CD4-positive, alpha-beta T cell (primary cell): ENCODE results near the gene WRNIP1. TPM values are rescaled to one million over a fixed set of nuclear protein-coding genes. Genes with fewer than 3 reads are reported as not detected.

Experiments
- ATAC-seq: fragments of 200-7000 bp; cut with Tn5 transposase; one replicate; pipeline ENCODE4 v1.10.0; 2022; ENCODE audit warnings: mild to moderate bottlenecking; ENCODE audit not compliant: poor library complexity
- CTCF ChIA-PET: fragments of 350-600 bp; sonication (Branson Sonifier 250); formaldehyde crosslinking; loops from one replicate; lab custom pipeline; 2021; ENCODE audit warnings: antibody characterized with exemption, inconsistent platforms; lab: Charles Lee
- POLR2A ChIA-PET: fragments of 350-600 bp; sonication (Branson Sonifier 250); formaldehyde crosslinking; loops from one replicate; lab custom pipeline; 2021; ENCODE audit warnings: antibody characterized with exemption, inconsistent platforms; lab: Charles Lee
- DNase-seq, 14 experiments: peaks; one replicate each; pipeline ENCODE4 v3.0.0-alpha.2; 2013 to 2020; ENCODE audit warnings: mixed read lengths in 2 of 14
- H3K27ac ChIP-seq, 2 donors: one replicate each; pipeline versions ENCODE4 v1.5.1 to v1.7.0; 2013; ENCODE audit warnings: low read length in 2 of 2, low read depth in 1 of 2, mild to moderate bottlenecking in 1 of 2
- H3K27me3 ChIP-seq, 2 experiments: 1 replicate in 1 of 2; 2 replicates in 1 of 2; pipeline versions ENCODE4 v1.6.1 to v1.7.0; 2013; ENCODE audit warnings: low read length in 2 of 2, control low read depth in 1 of 2, mild to moderate bottlenecking in 1 of 2, moderate library complexity in 1 of 2; ENCODE audit not compliant: insufficient read depth in 2 of 2, control insufficient read depth in 1 of 2
- H3K36me3 ChIP-seq: one replicate; pipeline ENCODE4 v1.6.1; 2013; ENCODE audit warnings: low read length, control low read depth; ENCODE audit not compliant: insufficient read depth
- H3K4me1 ChIP-seq: one replicate; pipeline ENCODE4 v1.6.1; 2013; ENCODE audit warnings: low read length, control low read depth; ENCODE audit not compliant: insufficient read depth
- H3K4me3 ChIP-seq: one replicate; pipeline ENCODE4 v1.5.1; 2013; ENCODE audit warnings: mild to moderate bottlenecking, low read length, moderate library complexity
- H3K9me3 ChIP-seq, 2 experiments: 1 replicate in 1 of 2; 2 replicates in 1 of 2; pipeline versions ENCODE4 v1.6.1 to v1.7.0; 2013; ENCODE audit warnings: low read length in 2 of 2, mild to moderate bottlenecking in 2 of 2, control low read depth in 1 of 2, moderate library complexity in 1 of 2; ENCODE audit not compliant: control insufficient read depth in 1 of 2, insufficient read depth in 1 of 2
- H3K27ac Mint-ChIP-seq: one replicate; pipeline ENCODE4 v1.8.0; 2020; ENCODE audit warnings: mixed read lengths
- H3K27me3 Mint-ChIP-seq: one replicate; pipeline ENCODE4 v1.8.0; 2021; ENCODE audit warnings: mixed read lengths
- H3K36me3 Mint-ChIP-seq: one replicate; pipeline ENCODE4 v1.8.0; 2021; ENCODE audit warnings: low read depth, mixed read lengths
- H3K4me1 Mint-ChIP-seq: one replicate; pipeline ENCODE4 v1.8.0; 2021; ENCODE audit warnings: low read depth, mixed read lengths
- H3K4me3 Mint-ChIP-seq: one replicate; pipeline ENCODE4 v1.8.0; 2020; ENCODE audit warnings: mild to moderate bottlenecking, mixed read lengths
- H3K9me3 Mint-ChIP-seq: one replicate; pipeline ENCODE4 v1.8.0; 2020; ENCODE audit warnings: mixed read lengths
- CTCF ChIP-seq: fragments of 200-600 bp; IDR thresholded peaks from one replicate; pipeline ENCODE4 v1.8.0; 2022; ENCODE audit warnings: antibody characterized with exemption, mild to moderate bottlenecking
- intact Hi-C, 2 experiments: fragments of 100-400 bp; cut with DNase I in 1 of 2; cut with micrococcal nuclease in 1 of 2; formaldehyde crosslinking; loops; one replicate each; pipeline versions ENCODE4 v1.15.1 to v1.9.0; 2023 to 2025; cut with DNase I, micrococcal nuclease
- total RNA-seq, 174 experiments: library from RNA in 2 of 174; stranded (reverse) in 2 of 174; gene quantifications; one replicate each; pipeline ENCODE4 v1.2.3 and lab custom pipeline; 2021 to 2026

The WRNIP1 gene
- total RNA-seq, 2 experiments from 2014 or later: 22.4 to 25.2 TPM

- no peak overlapping the region for H3K27ac ChIP-seq
- H3K9me3 ChIP-seq: peaks cover 0 to 11% of the 10 kb centered on the region in 2 experiments
- H3K27ac Mint-ChIP-seq: no peak overlapping the region
- peaks cover 35% of the 10 kb centered on the region for H3K4me1 Mint-ChIP-seq
- H3K27me3 ChIP-seq: no peaks in the 10 kb centered on the region
- intact Hi-C loops: no loop called here
- H3K9me3 Mint-ChIP-seq: peaks cover 6% of the 10 kb centered on the region
- no peak overlapping the region for H3K4me3 Mint-ChIP-seq
- POLR2A ChIA-PET: no interaction called here
- no peak for TF ChIP-seq CTCF
- no peak overlapping the region for H3K4me3 ChIP-seq
- CTCF ChIA-PET: no interaction called here
- H3K27me3 Mint-ChIP-seq: no peaks in the 10 kb centered on the region
- ATAC-seq (no peak), DNase-seq (no peak)
- no peaks in the 10 kb centered on the region for H3K36me3 ChIP-seq
- H3K4me1 ChIP-seq: no peaks in the 10 kb centered on the region
- peaks cover 5% of the 10 kb centered on the region for H3K36me3 Mint-ChIP-seq
These were observed 54.8 kb downstream of the WRNIP1 start for GRCh38 chr6:2819978-2820377.

GRCh38 chr6:2820415-2820814 is 55.2 kb downstream of the WRNIP1 start:
- Histone ChIP-seq H3K27me3 (no peaks in the 10 kb centered on the region), H3K27ac (no peak overlapping the region), H3K4me1 (no peaks in the 10 kb centered on the region), H3K36me3 (no peaks in the 10 kb centered on the region), H3K4me3 (no peak overlapping the region), H3K9me3 (peaks cover 0 to 11% of the 10 kb centered on the region in 2 experiments)
- TF ChIP-seq CTCF: no peak
- Mint-ChIP-seq H3K4me1 (peaks cover 35% of the 10 kb centered on the region), H3K36me3 (peaks cover 5% of the 10 kb centered on the region), H3K27ac (no peak overlapping the region), H3K9me3 (peaks cover 6% of the 10 kb centered on the region), H3K4me3 (no peak overlapping the region), H3K27me3 (no peaks in the 10 kb centered on the region)
- CTCF ChIA-PET: no interaction called here
- POLR2A ChIA-PET: no interaction called here
- intact Hi-C loops: no loop called here
- DNase-seq (no peak), ATAC-seq (no peak)

DNA sequence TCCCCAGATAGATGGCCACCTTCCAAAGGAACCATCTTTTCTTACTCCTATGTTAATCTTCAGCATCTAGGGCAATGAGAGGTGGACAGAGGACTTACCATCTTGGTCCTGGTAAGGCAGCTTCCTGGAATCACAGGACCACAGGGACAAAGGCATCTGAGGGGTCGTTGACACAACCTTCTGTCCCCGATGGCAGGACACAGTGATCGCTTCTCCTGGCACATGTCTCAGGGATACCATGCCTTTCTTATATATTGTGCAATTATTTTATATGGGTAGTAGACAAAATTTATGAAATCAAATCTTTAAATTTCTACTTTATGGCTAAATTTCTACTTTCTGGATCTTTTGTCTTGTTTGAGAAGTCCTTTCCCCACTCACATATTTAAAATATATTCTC is 56.4 kb downstream of the WRNIP1 start:
- H3K27me3 ChIP-seq: no peaks in the 10 kb centered on the region
- no peaks in the 10 kb centered on the region for H3K9me3 Mint-ChIP-seq
- H3K4me3 ChIP-seq: no peak overlapping the region
- no peaks in the 10 kb centered on the region for H3K36me3 Mint-ChIP-seq
- no peak overlapping the region for H3K27ac Mint-ChIP-seq
- H3K27me3 Mint-ChIP-seq: no peaks in the 10 kb centered on the region
- intact Hi-C loops: no loop called here
- no peaks in the 10 kb centered on the region for H3K9me3 ChIP-seq
- no peak overlapping the region for H3K4me3 Mint-ChIP-seq
- POLR2A ChIA-PET: no interaction called here
- no peak for DNase-seq
- no peaks in the 10 kb centered on the region for H3K4me1 ChIP-seq
- TF ChIP-seq CTCF: no peak
- no peak overlapping the region for H3K27ac ChIP-seq
- no peaks in the 10 kb centered on the region for H3K36me3 ChIP-seq
- CTCF ChIA-PET: no interaction called here
- H3K4me1 Mint-ChIP-seq: peaks cover 30% of the 10 kb centered on the region
- ATAC-seq: no peak
